Adipocyte (in vitro differentiated cells): ENCODE results near the gene CCDC102B.

Experiments
- DNase-seq: peaks from one replicate; pipeline ENCODE4 v3.0.0-alpha.2; 2015; ENCODE audit warnings: low read depth
- H3K27me3 ChIP-seq: replicated peaks from 2 replicates; pipeline ENCODE4 v1.7.0; 2013; ENCODE audit warnings: mild to moderate bottlenecking, low read length, moderate library complexity; ENCODE audit not compliant: control insufficient read depth, insufficient read depth
- H3K36me3 ChIP-seq: 2 replicates; pipeline ENCODE4 v1.7.0; 2013; ENCODE audit warnings: low read length, mild to moderate bottlenecking, moderate library complexity; ENCODE audit not compliant: control insufficient read depth, insufficient read depth, severe bottlenecking
- H3K4me1 ChIP-seq: 2 replicates; pipeline ENCODE4 v1.7.0; 2013; ENCODE audit warnings: mild to moderate bottlenecking, low read length, moderate library complexity; ENCODE audit not compliant: control insufficient read depth, insufficient read depth
- H3K4me3 ChIP-seq: 2 replicates; pipeline ENCODE4 v1.7.0; 2013; ENCODE audit warnings: mild to moderate bottlenecking, low read length, moderate library complexity
- H3K9ac ChIP-seq: 2 replicates; pipeline ENCODE4 v1.7.0; 2013; ENCODE audit warnings: mild to moderate bottlenecking, low read length, moderate library complexity
- H3K9me3 ChIP-seq: 2 replicates; pipeline ENCODE4 v1.7.0; 2013; ENCODE audit warnings: mild to moderate bottlenecking, low read length, moderate library complexity; ENCODE audit not compliant: control insufficient read depth

Gene CCDC102B

DNA sequence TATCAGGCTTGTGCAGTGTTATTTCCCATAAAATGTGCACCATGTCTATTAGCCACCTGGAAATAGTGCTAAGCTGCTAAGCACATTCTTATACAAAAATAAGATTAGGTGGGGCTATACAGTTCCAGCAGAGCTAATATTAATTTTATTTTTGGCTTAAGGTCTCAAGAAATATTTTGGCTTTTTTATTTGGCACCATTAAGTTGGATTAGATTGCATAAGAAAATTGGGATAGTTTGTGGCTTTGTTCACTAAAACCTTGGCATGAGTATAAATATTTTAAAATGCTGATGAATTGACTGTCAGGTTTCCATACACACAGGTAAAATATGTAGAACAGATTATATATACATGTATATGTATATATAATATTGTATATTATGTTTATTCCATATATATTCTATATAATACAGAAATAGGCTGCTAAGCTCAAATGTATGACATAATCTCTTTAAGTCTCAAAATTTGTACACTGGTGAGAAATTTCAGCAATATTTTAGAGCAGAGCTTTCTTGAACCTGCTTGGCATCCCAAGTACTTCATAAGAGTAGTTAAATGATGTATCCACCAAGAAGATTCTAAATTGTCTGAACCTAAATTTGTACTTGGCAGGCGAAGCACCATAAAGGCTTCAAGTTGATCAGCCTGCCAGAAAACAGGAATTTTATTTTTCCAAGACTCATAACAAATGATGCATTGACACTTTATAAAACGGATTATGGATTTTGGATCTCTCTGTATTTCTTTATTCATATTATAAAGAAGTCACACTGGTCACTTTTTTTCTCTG, 32.6 kb downstream of the CCDC102B start:
- Histone ChIP-seq H3K4me3 (no peak overlapping the region), H3K9me3 (peaks cover 5% of the 10 kb centered on the region), H3K27me3 (no peaks in the 10 kb centered on the region), H3K9ac (no peak overlapping the region), H3K4me1 (no peaks in the 10 kb centered on the region), H3K36me3 (no peaks in the 10 kb centered on the region)
- no peak for DNase-seq

- H3K9ac ChIP-seq = no peak overlapping the region
- H3K4me3 ChIP-seq = no peak overlapping the region
- no peaks in the 10 kb centered on the region for H3K36me3 ChIP-seq
- H3K9me3 ChIP-seq = no peaks in the 10 kb centered on the region
- H3K4me1 ChIP-seq = peaks cover 4% of the 10 kb centered on the region
- no peaks in the 10 kb centered on the region for H3K27me3 ChIP-seq
- no peak for DNase-seq
Observed at GRCh38 chr18:68833756-68834155, 35.9 kb downstream of the CCDC102B start.

DNA sequence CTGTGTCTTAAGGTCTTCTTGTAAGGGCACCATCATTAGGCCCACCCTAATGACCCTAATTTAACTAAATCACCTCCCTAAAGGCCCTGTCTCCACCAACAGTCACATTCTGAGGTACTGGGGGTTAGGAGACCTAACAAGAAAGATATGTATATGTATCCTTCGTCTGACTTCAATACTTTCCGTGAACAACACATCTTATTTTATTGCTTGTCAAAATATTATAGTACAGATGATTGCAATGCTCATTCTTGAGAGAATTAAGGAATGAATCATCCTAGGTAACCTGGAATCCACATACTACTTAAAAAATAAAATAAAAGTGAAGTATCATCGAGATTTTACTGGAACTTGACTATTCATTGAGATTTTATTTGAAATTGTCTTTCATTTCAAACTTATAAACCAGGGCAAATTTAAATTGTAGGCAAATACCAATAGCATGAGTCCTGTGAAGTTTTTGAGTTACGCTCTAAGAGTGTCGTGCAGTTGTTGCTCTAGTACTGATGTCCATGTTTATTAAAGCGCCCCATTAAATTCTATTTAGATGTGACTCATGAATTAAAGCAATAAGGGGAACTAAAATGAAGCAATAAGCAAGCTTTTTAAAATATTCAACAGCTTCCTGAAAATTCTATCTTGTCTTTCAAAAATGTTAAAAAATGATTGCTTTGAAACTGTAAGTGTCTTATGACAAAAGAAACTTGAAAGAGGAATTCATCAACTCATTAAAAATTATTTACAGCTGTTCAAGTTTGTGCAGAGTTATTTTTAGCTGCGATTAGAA, 40.0 kb downstream of the CCDC102B start:
- no peak for DNase-seq
- H3K4me3 ChIP-seq = no peak overlapping the region
- H3K36me3 ChIP-seq = no peaks in the 10 kb centered on the region
- H3K9ac ChIP-seq = no peak overlapping the region
- H3K9me3 ChIP-seq = no peaks in the 10 kb centered on the region
- peaks cover 18% of the 10 kb centered on the region for H3K4me1 ChIP-seq
- no peaks in the 10 kb centered on the region for H3K27me3 ChIP-seq

- no peak for DNase-seq
- no peak overlapping the region for H3K9ac ChIP-seq
Observed at GRCh38 chr18:68839701-68840100, 41.8 kb downstream of the CCDC102B start.

DNA sequence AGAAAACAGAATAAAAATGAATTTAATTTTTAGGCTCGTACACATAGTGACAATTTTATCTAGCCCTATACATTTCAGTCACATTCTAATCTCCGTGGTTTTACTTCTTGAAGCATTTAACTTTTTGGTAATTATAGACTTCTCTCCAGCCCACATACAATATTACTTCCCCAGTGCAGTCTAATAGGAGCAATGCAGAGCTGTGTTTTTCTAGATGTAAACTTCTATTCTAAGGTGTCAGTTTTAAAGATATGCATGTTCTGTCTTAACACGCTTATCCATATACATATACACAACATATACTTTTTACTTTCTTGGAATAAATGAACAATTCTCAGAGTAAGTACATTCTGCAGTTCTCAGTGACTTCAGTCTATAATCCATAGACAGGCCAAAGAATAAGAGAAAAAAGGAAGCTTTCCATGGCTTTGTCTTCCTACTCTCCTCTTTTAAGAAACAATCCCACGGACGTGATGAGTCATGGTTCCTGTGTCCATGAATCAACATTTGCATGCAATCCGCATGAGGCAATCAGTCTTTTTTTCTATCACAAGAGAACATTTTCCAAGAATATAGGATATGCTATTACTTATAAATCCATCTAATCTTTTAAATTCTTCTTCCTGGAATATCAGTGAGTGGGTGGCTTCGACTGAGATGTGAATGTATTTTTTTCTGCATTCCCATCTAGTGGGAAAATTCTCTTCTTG, 42.8 kb downstream of the CCDC102B start:
- H3K9ac ChIP-seq = no peak overlapping the region
- H3K4me3 ChIP-seq = peak overlapping the region; percentile 43
- H3K4me1 ChIP-seq = peaks cover 18% of the 10 kb centered on the region
- H3K27me3 ChIP-seq = no peaks in the 10 kb centered on the region
- no peaks in the 10 kb centered on the region for H3K9me3 ChIP-seq
- no peaks in the 10 kb centered on the region for H3K36me3 ChIP-seq
- DNase-seq = peak; percentile 94

More at GRCh38 chr18:68839701-68840100, 41.8 kb downstream of the CCDC102B start:
- Histone ChIP-seq H3K4me3 (no peak overlapping the region), H3K27me3 (no peaks in the 10 kb centered on the region), H3K4me1 (peaks cover 18% of the 10 kb centered on the region), H3K36me3 (no peaks in the 10 kb centered on the region), H3K9me3 (no peaks in the 10 kb centered on the region)

- no peak overlapping the region for H3K9ac ChIP-seq
- H3K4me1 ChIP-seq = peaks cover 18% of the 10 kb centered on the region
- peak overlapping the region; percentile 43 for H3K4me3 ChIP-seq
- H3K27me3 ChIP-seq = no peaks in the 10 kb centered on the region
- H3K9me3 ChIP-seq = no peaks in the 10 kb centered on the region
- H3K36me3 ChIP-seq = no peaks in the 10 kb centered on the region
- peak; percentile 63 for DNase-seq
Observed at GRCh38 chr18:68841301-68841700, 43.4 kb downstream of the CCDC102B start.

GRCh38 chr18:68842951-68843350, 45.1 kb downstream of the CCDC102B start:
- DNase-seq = no peak
- Histone ChIP-seq H3K9ac (no peak overlapping the region), H3K9me3 (no peaks in the 10 kb centered on the region), H3K36me3 (no peaks in the 10 kb centered on the region), H3K4me3 (no peak overlapping the region), H3K4me1 (peaks cover 14% of the 10 kb centered on the region), H3K27me3 (no peaks in the 10 kb centered on the region)

GRCh38 chr18:68843473-68844089, 45.7 kb downstream of the CCDC102B start:
- no peak overlapping the region for H3K4me3 ChIP-seq
- no peak overlapping the region for H3K9ac ChIP-seq
- peak; percentile 43 for DNase-seq
- H3K36me3 ChIP-seq = no peaks in the 10 kb centered on the region
- H3K27me3 ChIP-seq = no peaks in the 10 kb centered on the region
- H3K9me3 ChIP-seq = no peaks in the 10 kb centered on the region
- peaks cover 14% of the 10 kb centered on the region for H3K4me1 ChIP-seq

- Histone ChIP-seq H3K9me3 (no peaks in the 10 kb centered on the region), H3K4me1 (no peaks in the 10 kb centered on the region), H3K4me3 (no peak overlapping the region), H3K36me3 (no peaks in the 10 kb centered on the region), H3K9ac (no peak overlapping the region), H3K27me3 (no peaks in the 10 kb centered on the region)
- DNase-seq = peak; percentile 62
Observed at GRCh38 chr18:68847219-68847837, 49.4 kb downstream of the CCDC102B start.

DNA sequence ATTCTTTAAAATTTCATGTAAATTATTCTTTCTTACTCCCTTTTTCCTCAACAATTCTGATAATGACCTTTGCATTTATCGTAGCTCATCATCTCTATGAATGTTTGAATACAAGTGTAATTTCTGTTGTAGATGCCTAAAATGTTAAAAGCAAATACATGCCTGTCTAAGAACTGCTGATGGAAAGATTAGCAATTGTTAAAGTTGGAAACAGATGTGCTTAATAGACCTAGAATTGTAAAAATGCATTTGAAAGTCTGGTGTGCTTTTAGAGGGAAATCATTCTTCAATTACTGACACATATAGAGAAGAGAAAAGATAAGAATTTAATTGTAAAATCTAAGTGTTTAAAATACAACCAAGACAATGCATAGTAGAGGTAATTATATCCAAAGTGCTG, 50.4 kb downstream of the CCDC102B start:
- Histone ChIP-seq H3K27me3 (no peaks in the 10 kb centered on the region), H3K9ac (no peak overlapping the region), H3K4me1 (no peaks in the 10 kb centered on the region), H3K4me3 (no peak overlapping the region), H3K9me3 (no peaks in the 10 kb centered on the region), H3K36me3 (no peaks in the 10 kb centered on the region)
- DNase-seq = peak; percentile 24
